T-helper 2 cell treated with Interferon-gamma antibody and Interleukin-4, amounts not matched to agents 100 ng/mL and 5 ng/mL, for 36 hours (primary cell): ENCODE data around the gene SLTM. TPM values are rescaled to one million over a fixed set of nuclear protein-coding genes. Genes with fewer than 3 reads are reported as not detected.

Experiments used
- total RNA-seq: library from RNA; stranded (reverse); gene quantifications from 2 replicates; pipeline ENCODE4 v1.2.3, GENCODE V29; 2022

SLTM gene
- total RNA-seq, 1 donor from 2014 or later, result 130 TPM

Other genes starting within 250 kb of the SLTM start
- gene ADAM10, start 184.0 kb downstream of the SLTM start, total RNA-seq, result 166 and 168 TPM in 2 replicates
- 12.6 and 13.4 TPM in 2 replicates for gene MINDY2, start 162.4 kb downstream of the SLTM start, total RNA-seq
- gene RNF111, start 54.0 kb upstream of the SLTM start, total RNA-seq, result 37.8 and 45.3 TPM in 2 replicates
- 70.5 and 75.7 TPM in 2 replicates for gene CCNB2, start 171.5 kb upstream of the SLTM start, total RNA-seq